K562 (cell line): Measurements from ENCODE around the gene MSRB3. TPM values are rescaled to one million over a fixed set of nuclear protein-coding genes. Genes with fewer than 3 reads are reported as not detected.

ENCODE experiments used
- ATAC-seq: fragments of 200-7000 bp; cut with Tn5 transposase; 3 replicates; pipeline ENCODE4 v1.9.1; 2020; ENCODE audit warnings: moderate library complexity
- BruUV-seq: library from RNA; stranded (reverse); fragments of 400-500 nt; replicated peaks from 2 replicates; lab custom pipeline; 2021; lab: Mats Ljungman, UMichigan
- CTCF ChIA-PET: fragments of 300-600 bp; formaldehyde crosslinking; extraction: SDS; loops from one replicate; lab custom pipeline; 2021; ENCODE audit warnings: low intra/inter-chr PET ratio; lab: Yijun Ruan, JAX
- POLR2A ChIA-PET: fragments of 300-600, 350-650 bp; sonication (Branson Sonifier 250); formaldehyde crosslinking; extraction: SDS; loops from one replicate; lab custom pipeline; 2021; ENCODE audit warnings: antibody characterized with exemption, inconsistent platforms; lab: Yijun Ruan, JAX
- DNase-seq, 4 experiments: peaks; one replicate each; pipeline versions ENCODE4 v3.0.0 to v3.0.0-alpha.2; 2011 to 2018; ENCODE audit warnings: low spot score in 3 of 4, mixed read lengths in 3 of 4; ENCODE audit errors: extremely low read depth in 1 of 4
- FAIRE-seq: peaks from 2 replicates; lab custom pipeline; 2011; peaks lifted over from hg19 to GRCh38; lab: Jason Lieb, UNC
- H2AFZ ChIP-seq: 2 replicates; pipeline ENCODE4 v1.6.0; 2011; ENCODE audit warnings: low read depth, low read length, control low read depth, inconsistent platforms
- H3K27ac ChIP-seq: fragments of 200-600 bp; 3 replicates; pipeline ENCODE4 v1.8.0; 2011; ENCODE audit warnings: low read depth, mild to moderate bottlenecking, control low read depth, inconsistent platforms, low read length, moderate library complexity, mixed read lengths; ENCODE audit errors: extremely low read depth
- H3K27me3 ChIP-seq, 2 experiments: fragments of 300-600 bp in 1 of 2; 2 replicates in 1 of 2; 3 replicates in 1 of 2; pipeline versions ENCODE4 v1.6.0 to v1.8.0; 2011; ENCODE audit warnings: inconsistent platforms in 2 of 2, low read length in 2 of 2, mild to moderate bottlenecking in 1 of 2, mixed read lengths in 1 of 2, moderate library complexity in 1 of 2; ENCODE audit not compliant: control insufficient read depth in 2 of 2, insufficient read depth in 2 of 2
- H3K36me3 ChIP-seq: fragments of 300-600 bp; 3 replicates; pipeline ENCODE4 v1.8.0; 2011; ENCODE audit warnings: mild to moderate bottlenecking, low read length, inconsistent platforms; ENCODE audit not compliant: control insufficient read depth, insufficient read depth
- H3K4me1 ChIP-seq, 2 experiments: fragments of 200-600 bp in 1 of 2; replicated peaks in 1 of 2; 2 replicates in 1 of 2; 3 replicates in 1 of 2; pipeline versions ENCODE4 v1.5.1 to v1.8.0; 2011; ENCODE audit warnings: inconsistent platforms in 2 of 2, low read length in 2 of 2, mild to moderate bottlenecking in 1 of 2, mixed read lengths in 1 of 2, moderate library complexity in 1 of 2; ENCODE audit not compliant: control insufficient read depth in 2 of 2, insufficient read depth in 2 of 2
- H3K4me2 ChIP-seq: 2 replicates; pipeline ENCODE4 v1.6.1; 2011; ENCODE audit warnings: low read length, control low read depth, inconsistent platforms, mixed read lengths; ENCODE audit not compliant: insufficient read depth
- H3K4me3 ChIP-seq: fragments of 200-600 bp; sonication (generic), shearing (Covaris generic); 2 replicates; pipeline ENCODE4 v1.5.1; 2016; ENCODE audit warnings: control low read depth, inconsistent platforms
- H3K79me2 ChIP-seq: fragments of 200-600 bp; 3 replicates; pipeline ENCODE4 v1.8.0; 2011; ENCODE audit warnings: low read length, inconsistent platforms; ENCODE audit not compliant: control insufficient read depth, insufficient read depth
- H3K9ac ChIP-seq, 2 experiments: 2 replicates each; pipeline versions ENCODE4 v1.6.0 to v1.6.1; 2011; ENCODE audit warnings: low read depth in 2 of 2, low read length in 2 of 2, control low read depth in 1 of 2, inconsistent platforms in 1 of 2, mild to moderate bottlenecking in 1 of 2, mixed read lengths in 1 of 2; ENCODE audit not compliant: insufficient read depth in 1 of 2
- H3K9me1 ChIP-seq: one replicate; pipeline ENCODE4 v1.6.0; 2011; ENCODE audit warnings: inconsistent platforms, mild to moderate bottlenecking, low read length, moderate library complexity; ENCODE audit not compliant: control insufficient read depth, insufficient read depth
- H3K9me3 ChIP-seq: replicated peaks from 2 replicates; pipeline ENCODE4 v1.5.1; 2011; ENCODE audit warnings: low read depth, low read length, inconsistent platforms; ENCODE audit not compliant: control insufficient read depth, insufficient read depth
- H4K20me1 ChIP-seq: replicated peaks from 2 replicates; pipeline ENCODE4 v1.6.1; 2011; ENCODE audit warnings: low read length, inconsistent platforms, mixed read lengths; ENCODE audit not compliant: control insufficient read depth, insufficient read depth
- ATF2 ChIP-seq: sonication (generic); formaldehyde crosslinking; IDR thresholded peaks from 2 replicates; pipeline ENCODE4 v1.8.1; 2022; ENCODE audit warnings: missing genetic modification reagents
- CBX3 ChIP-seq, 2 experiments: IDR thresholded peaks; 1 replicate in 1 of 2; 2 replicates in 1 of 2; pipeline ENCODE4 v1.6.1; 2012; ENCODE audit warnings: inconsistent platforms in 2 of 2, low read length in 2 of 2, borderline replicate concordance in 1 of 2, control low read depth in 1 of 2
- DIDO1 ChIP-seq: fragments of 450-650 bp; IDR thresholded peaks from 2 replicates; pipeline ENCODE4 v1.6.1; 2016; ENCODE audit warnings: low read depth, missing biosample characterization, missing genetic modification characterization
- GABPB1 ChIP-seq: sonication (generic); formaldehyde crosslinking; IDR thresholded peaks from 2 replicates; pipeline ENCODE4 v1.8.0; 2022; ENCODE audit warnings: mild to moderate bottlenecking, missing genetic modification reagents
- HDAC1 ChIP-seq, 2 experiments: fragments of 450-650 bp; IDR thresholded peaks; 2 replicates each; pipeline ENCODE4 v1.6.1; 2016 to 2017; ENCODE audit warnings: inconsistent platforms in 1 of 2, mild to moderate bottlenecking in 1 of 2, moderate library complexity in 1 of 2
- LCOR ChIP-seq: sonication (generic); formaldehyde crosslinking; IDR thresholded peaks from 2 replicates; pipeline ENCODE4 v1.8.0; 2022; ENCODE audit warnings: mild to moderate bottlenecking, missing genetic modification reagents
- NR2F6 ChIP-seq: fragments of 450-650 bp; formaldehyde crosslinking; IDR thresholded peaks from 2 replicates; pipeline ENCODE4 v1.4.0; 2020; ENCODE audit warnings: mild to moderate bottlenecking
- NUFIP1 ChIP-seq: fragments of 450-650 bp; IDR thresholded peaks from 2 replicates; pipeline ENCODE4 v1.6.1; 2018; ENCODE audit not compliant: partially characterized antibody
- PHF20 ChIP-seq: fragments of 450-650 bp; IDR thresholded peaks from 2 replicates; pipeline ENCODE4 v1.6.1; 2018; ENCODE audit not compliant: partially characterized antibody
- PRMT5 ChIP-seq: sonication (generic); formaldehyde crosslinking; IDR thresholded peaks from 2 replicates; pipeline ENCODE4 v1.5.0; 2020; ENCODE audit warnings: missing genetic modification reagents
- TEAD1 ChIP-seq, 2 experiments: fragments of 450-650 bp in 1 of 2; sonication (generic) in 1 of 2; formaldehyde crosslinking; IDR thresholded peaks; 2 replicates each; pipeline versions ENCODE4 v1.4.0 to v1.8.0; 2020 to 2022; ENCODE audit warnings: mild to moderate bottlenecking in 2 of 2, missing genetic modification reagents in 1 of 2
- USF1 ChIP-seq: sonication (generic); formaldehyde crosslinking; IDR thresholded peaks from 2 replicates; pipeline ENCODE4 v1.9.0; 2022; ENCODE audit warnings: mild to moderate bottlenecking, missing genetic modification reagents
- ZNF696 ChIP-seq: fragments of 250-450 bp; sonication (Bioruptor Pico); conservative IDR thresholded peaks from 2 replicates; pipeline ENCODE4 v1.4.0; 2020; ENCODE audit warnings: mild to moderate bottlenecking, moderate library complexity
- WGBS: fragments of 100-300 bp; shearing (Covaris generic); methylation state at CpG from one replicate; pipeline ENCODE4 v1.1.6; 2016; ENCODE audit warnings: low coverage, mixed read lengths; ENCODE audit not compliant: insufficient coverage; ENCODE audit errors: missing lambda C conversion rate; 5-methylcytosine and 5-hydroxymethylcytosine counted together
- in situ Hi-C: fragments of 300-500 bp; cut with MboI; formaldehyde crosslinking; loops from 4 replicates; pipeline ENCODE4 v1.15.0; 2018; ENCODE audit warnings: inconsistent platforms, mixed read lengths
- intact Hi-C: fragments of 100-400 bp; cut with micrococcal nuclease; formaldehyde crosslinking; loops from 2 replicates; pipeline ENCODE4 v1.14.2; 2022
- polyA plus RNA-seq, 8 experiments: library from polyadenylated mRNA; depleted of rRNA in 4 of 8; stranded (reverse) in 5 of 8; unstranded in 3 of 8; fragments of >200 nt; fragmentation: Nextera tagmentation in 2 of 8; fragmentation: Illumina TruSeq in 1 of 8; extraction: Ambion mirVana in 2 of 8; extraction: Trizol in 1 of 8; gene quantifications; 2 replicates each; pipeline versions ENCODE4 v1.2.1 to v1.2.3, GENCODE V29; 2011 to 2014; ENCODE audit warnings: inconsistent platforms in 1 of 8, missing spikeins in 1 of 8
- total RNA-seq, 7 experiments: library from RNA; depleted of rRNA in 6 of 7; stranded (reverse); fragments of >200 nt in 6 of 7; fragmentation: Illumina TruSeq in 2 of 7; extraction: Trizol in 2 of 7; gene quantifications; 2 replicates each; pipeline versions ENCODE4 v1.2.1 to v1.2.3, GENCODE V29; 2011 to 2021; ENCODE audit warnings: low replicate concordance in 1 of 7
- TF ChIP-seq, protein P1 (sequence below): sonication (generic); formaldehyde crosslinking; IDR thresholded peaks from 2 replicates; pipeline ENCODE4 v1.8.1; 2023; ENCODE audit warnings: mild to moderate bottlenecking, missing genetic modification reagents
- TF ChIP-seq, protein P2 (sequence below), 2 experiments: fragments of 450-650 bp in 1 of 2; IDR thresholded peaks; 2 replicates each; pipeline ENCODE4 v1.6.1; 2011 to 2017; ENCODE audit warnings: low read depth in 2 of 2, antibody characterized with exemption in 1 of 2, borderline replicate concordance in 1 of 2, low read length in 1 of 2, mild to moderate bottlenecking in 1 of 2, mixed read lengths in 1 of 2; ENCODE audit not compliant: control insufficient read depth in 1 of 2

MSRB3 gene
- total and polyA plus RNA-seq, 9 of the 15 experiments (the other 6 are each of a cell fraction or from before 2014, with no cell fraction given), result 0.04 TPM; not detected in 8

DNA sequence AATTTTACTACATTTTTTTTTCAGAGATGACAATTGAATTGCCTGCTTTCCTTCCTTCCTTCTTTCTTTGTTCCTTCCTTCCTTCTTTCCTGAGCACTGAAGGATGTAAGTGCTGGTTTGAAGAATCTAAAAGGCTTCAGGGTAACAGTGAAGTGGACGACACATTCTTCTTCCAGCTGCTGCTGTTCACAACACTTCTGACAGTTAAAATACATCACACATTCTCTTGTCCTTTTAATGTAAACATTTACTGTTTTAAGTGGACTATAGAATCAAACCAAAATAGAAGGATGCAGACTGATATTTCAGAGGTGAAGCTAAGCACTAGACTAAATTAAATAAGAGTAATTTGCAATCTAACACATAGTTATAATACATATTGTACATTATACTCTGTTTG lies 151.5 kb downstream of the MSRB3 start:
- no peaks in the 10 kb centered on the region for H3K27me3 ChIP-seq
- no peaks in the 10 kb centered on the region for H3K36me3 ChIP-seq
- ATAC-seq, result no peak
- H3K79me2 ChIP-seq, result no peaks in the 10 kb centered on the region
- H2AFZ ChIP-seq, result no peak overlapping the region
- in situ Hi-C loops (no loop called here), intact Hi-C loops (no loop called here)
- 0% methylated on average over 1 of the region's 1 CpG for WGBS
- no peaks in the 10 kb centered on the region for H4K20me1 ChIP-seq
- no peak overlapping the region for H3K27ac ChIP-seq
- TF ChIP-seq GABPB1 (CRISPR knock-in tag) (no peak), LCOR (CRISPR knock-in tag) (no peak), NR2F6 (CRISPR knock-in tag) (no peak), ZNF696 (CRISPR knock-in tag) (no peak), CBX3 (IDR thresholded peaks at IDR 0.05; ENCODE audit: borderline replicate concordance in 1 of 2, low read length in 2 of 2) (no peak), PHF20 (no peak), TEAD1 (CRISPR knock-in tag; IDR thresholded peaks at IDR 0.05) (no peak), ATF2 (CRISPR knock-in tag) (no peak), DIDO1 (tag) (no peak), USF1 (CRISPR knock-in tag) (no peak), PRMT5 (no peak), NUFIP1 (no peak), HDAC1 (IDR thresholded peaks at IDR 0.05) (no peak)
- TF ChIP-seq, protein P1, sequence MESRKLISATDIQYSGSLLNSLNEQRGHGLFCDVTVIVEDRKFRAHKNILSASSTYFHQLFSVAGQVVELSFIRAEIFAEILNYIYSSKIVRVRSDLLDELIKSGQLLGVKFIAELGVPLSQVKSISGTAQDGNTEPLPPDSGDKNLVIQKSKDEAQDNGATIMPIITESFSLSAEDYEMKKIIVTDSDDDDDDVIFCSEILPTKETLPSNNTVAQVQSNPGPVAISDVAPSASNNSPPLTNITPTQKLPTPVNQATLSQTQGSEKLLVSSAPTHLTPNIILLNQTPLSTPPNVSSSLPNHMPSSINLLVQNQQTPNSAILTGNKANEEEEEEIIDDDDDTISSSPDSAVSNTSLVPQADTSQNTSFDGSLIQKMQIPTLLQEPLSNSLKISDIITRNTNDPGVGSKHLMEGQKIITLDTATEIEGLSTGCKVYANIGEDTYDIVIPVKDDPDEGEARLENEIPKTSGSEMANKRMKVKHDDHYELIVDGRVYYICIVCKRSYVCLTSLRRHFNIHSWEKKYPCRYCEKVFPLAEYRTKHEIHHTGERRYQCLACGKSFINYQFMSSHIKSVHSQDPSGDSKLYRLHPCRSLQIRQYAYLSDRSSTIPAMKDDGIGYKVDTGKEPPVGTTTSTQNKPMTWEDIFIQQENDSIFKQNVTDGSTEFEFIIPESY (CRISPR knock-in tag), result no peak
- TF ChIP-seq, protein P2, sequence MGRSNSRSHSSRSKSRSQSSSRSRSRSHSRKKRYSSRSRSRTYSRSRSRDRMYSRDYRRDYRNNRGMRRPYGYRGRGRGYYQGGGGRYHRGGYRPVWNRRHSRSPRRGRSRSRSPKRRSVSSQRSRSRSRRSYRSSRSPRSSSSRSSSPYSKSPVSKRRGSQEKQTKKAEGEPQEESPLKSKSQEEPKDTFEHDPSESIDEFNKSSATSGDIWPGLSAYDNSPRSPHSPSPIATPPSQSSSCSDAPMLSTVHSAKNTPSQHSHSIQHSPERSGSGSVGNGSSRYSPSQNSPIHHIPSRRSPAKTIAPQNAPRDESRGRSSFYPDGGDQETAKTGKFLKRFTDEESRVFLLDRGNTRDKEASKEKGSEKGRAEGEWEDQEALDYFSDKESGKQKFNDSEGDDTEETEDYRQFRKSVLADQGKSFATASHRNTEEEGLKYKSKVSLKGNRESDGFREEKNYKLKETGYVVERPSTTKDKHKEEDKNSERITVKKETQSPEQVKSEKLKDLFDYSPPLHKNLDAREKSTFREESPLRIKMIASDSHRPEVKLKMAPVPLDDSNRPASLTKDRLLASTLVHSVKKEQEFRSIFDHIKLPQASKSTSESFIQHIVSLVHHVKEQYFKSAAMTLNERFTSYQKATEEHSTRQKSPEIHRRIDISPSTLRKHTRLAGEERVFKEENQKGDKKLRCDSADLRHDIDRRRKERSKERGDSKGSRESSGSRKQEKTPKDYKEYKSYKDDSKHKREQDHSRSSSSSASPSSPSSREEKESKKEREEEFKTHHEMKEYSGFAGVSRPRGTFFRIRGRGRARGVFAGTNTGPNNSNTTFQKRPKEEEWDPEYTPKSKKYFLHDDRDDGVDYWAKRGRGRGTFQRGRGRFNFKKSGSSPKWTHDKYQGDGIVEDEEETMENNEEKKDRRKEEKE (IDR thresholded peaks at IDR 0.05; ENCODE audit: borderline replicate concordance in 1 of 2, control insufficient read depth in 1 of 2, low read depth in 2 of 2, low read length in 1 of 2), result no peak
- CTCF ChIA-PET, result no interaction called here
- H3K4me1 ChIP-seq, result no peaks in the 10 kb centered on the region
- POLR2A ChIA-PET, result interaction anchor here (1.1 kb wide), 1 partner anchor 15 kb away, joined by 3 read pairs; no protein-coding TSS in a partner anchor
- no TSS peak for BruUV-seq
- no peak overlapping the region for H3K9ac ChIP-seq
- no peaks in the 10 kb centered on the region for H3K9me3 ChIP-seq
- no peak overlapping the region for H3K4me2 ChIP-seq
- no peak for FAIRE-seq
- DNase-seq, result no peak
- H3K9me1 ChIP-seq, result no peaks in the 10 kb centered on the region
- H3K4me3 ChIP-seq, result no peak overlapping the region
